ENCODE results near the gene FGFR2.

The FGFR2 gene

DNA sequence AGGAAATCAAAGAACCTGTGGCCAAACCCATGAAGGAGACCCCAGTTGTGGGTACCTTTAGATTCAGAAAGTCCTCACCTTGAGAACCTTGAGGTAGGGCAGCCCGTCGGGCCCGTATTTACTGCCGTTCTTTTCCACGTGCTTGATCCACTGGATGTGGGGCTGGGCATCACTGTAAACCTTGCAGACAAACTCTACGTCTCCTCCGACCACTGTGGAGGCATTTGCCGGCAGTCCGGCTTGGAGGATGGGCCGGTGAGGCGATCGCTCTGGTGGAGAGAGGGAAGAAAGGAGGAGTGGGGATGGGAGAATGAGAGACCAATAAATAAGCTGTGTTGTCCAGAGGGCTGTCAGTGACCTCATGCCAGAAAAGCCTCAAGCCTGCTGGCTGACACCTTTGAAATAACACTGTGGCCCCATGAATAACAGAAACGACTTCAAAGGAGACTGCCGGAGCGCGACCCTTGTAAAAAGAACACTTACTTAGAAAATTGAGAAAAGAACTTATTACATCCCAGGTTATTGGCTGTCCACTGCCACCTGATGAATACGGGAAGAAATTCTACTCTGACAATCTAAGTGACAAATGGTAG is 78.2 kb downstream of the FGFR2 start:
- no peak for DNase-seq

DNA sequence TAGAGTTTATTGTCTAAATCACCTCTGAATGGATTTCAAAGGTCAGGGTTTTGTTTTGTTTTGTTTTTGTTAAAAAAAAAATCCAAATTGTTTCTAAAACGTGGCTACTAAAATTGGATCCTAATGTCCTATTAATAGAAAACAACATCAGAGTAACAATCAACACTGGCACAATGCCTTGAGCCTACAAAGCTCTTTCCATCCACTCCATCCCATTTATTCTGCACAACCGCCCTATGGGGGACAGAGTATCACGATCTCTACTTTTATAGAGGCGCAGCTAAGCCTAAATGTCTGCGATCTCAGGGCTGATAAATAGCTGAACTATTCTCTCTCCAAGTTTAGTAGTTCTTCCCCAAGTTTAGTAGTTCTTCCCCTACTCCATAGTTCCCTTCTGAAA is 78.8 kb downstream of the FGFR2 start:
- DNase-seq = no peak

GRCh38 chr10:121518333-121518732 is 79.9 kb downstream of the FGFR2 start:
- DNase-seq = no peak

DNA sequence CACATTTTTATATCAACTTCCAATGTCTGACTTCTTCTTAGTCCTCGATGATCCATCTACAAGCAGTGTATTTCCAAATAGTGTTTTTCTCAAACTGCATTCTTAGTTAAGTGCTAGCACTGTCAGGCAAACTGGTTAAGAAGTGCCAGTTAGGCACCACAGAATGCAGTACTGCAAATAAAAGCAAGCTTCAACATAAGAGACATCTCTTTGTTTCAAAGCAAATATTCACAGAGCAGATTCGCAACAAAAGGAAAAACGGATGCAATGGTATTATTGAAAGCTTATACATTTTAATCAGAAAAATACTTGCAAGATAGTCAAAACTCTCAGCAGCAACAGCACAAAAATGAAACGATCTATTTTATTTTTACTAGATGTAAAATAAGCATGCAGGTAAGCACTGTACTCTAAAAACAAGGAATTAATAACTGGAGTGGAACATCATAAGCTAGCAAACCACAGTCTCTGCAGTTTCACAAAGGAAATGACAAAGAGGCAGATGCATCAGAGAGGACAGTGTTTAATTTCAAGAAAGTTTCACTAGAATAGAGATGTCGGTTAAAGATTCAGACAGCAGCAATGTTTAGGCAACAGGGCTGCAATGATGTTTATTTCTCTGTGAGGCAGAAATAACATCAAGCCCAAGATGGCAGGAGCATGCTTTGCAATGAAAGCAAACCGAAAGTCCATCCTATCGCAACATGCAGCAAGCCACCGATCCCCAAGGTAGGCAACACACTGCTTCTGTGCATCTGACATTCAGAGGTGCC is 82.0 kb downstream of the FGFR2 start:
- no peak for DNase-seq

- DNase-seq = no peak
These were observed 83.9 kb downstream of the FGFR2 start for GRCh38 chr10:121514141-121514865.

DNA sequence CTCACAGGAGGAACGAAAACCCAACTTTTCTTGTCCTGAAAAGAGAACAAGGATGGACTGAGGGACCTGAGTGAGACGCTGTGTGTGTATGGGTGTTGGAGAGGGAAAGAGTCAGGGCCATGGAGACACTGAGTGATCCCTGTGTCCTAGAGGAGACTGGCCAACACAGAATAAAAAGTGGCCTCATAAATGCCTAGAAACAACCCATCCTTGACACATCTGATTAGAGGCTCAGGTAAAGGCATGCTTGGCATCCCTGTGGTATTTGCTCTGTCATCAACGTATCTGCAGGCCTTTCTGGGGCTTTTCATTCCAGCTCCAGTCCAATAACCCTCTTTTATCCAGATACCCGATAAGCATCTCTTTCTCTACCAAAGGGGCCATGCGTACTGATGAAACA is 86.3 kb downstream of the FGFR2 start:
- DNase-seq = no peak

GRCh38 chr10:121511460-121511859 is 86.8 kb downstream of the FGFR2 start:
- no peak for DNase-seq

DNA sequence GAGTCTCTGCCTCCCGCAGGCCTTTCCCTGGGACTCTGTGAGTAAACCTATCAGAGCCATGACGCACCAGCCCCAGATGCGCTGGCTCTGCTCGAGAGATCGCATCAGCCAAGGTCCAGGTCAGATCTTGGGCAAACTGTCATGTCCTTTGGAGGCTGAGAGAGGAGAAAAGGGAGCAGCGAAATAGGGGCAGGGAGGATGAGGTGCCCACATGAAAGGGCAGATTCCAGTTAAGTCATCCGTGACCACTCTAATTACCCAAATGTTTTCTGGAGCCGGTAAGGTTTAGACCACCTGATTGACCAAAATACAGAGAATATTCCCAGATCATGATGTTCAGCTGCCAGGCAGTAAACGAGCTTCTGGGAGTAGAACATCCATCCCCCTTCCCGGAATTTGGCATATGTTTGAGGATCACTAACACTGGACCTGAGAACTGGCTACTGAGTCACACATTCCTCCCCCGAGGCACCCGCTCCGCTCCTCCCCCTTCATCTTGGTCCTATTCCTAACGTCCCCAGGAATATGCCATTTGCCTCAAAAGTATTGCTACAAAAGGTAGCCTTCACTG is 88.0 kb downstream of the FGFR2 start:
- DNase-seq = no peak

GRCh38 chr10:121509796-121510195 is 88.4 kb downstream of the FGFR2 start:
- DNase-seq = no peak

DNA sequence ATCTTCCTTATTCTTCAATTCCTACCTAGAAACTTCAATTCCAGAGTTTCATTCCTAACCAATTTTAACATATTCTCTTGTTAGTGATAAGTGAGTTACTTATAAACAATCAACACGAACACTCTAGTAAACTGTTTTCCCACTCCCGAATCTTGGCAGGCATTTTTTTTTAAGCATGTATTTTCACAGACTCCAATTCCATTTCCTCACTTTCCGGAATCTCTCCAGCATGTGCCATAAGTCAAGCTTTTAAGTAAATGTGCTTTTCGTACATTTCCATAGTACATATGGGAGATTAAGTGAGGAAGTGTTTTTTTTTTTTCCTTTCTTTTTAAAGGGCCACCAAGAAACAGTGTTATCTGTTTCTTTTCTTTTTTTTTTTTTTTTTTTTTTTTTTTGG is 89.1 kb downstream of the FGFR2 start:
- no peak for DNase-seq

- DNase-seq = no peak
These were observed 94.6 kb downstream of the FGFR2 start for GRCh38 chr10:121503587-121504051.

GRCh38 chr10:121501796-121502195 is 96.4 kb downstream of the FGFR2 start:
- no peak for DNase-seq

DNA sequence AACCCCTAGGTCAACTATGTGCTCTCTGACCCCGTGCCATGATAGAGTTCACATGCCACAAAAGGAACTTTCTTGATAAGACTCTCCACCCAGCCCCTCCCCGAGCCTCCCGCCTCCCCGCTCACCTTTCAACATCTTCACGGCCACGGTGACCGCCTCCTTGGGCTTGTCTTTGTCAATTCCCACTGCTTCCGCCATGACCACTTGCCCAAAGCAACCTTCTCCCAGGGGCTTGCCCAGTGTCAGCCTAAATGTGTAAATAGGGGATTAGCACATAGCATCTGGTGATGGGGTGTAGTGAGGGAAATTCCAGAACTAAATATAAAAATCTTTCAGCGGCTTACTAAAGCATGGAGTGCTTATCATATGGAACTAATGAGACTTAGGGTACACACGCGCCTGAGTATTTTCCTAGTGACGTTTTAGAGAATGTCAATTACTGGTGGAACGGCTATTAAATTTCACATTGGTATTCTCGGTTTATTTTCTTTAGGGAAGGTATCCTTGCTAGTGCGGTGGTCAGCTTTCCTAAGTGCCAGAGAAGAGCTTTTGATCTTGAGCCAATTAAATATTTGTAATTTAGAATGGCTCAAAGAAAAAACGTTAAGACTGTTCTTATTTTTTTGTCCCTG is 97.4 kb downstream of the FGFR2 start:
- no peak for DNase-seq

- DNase-seq = peak; percentile 41
These were observed 100.5 kb downstream of the FGFR2 start for GRCh38 chr10:121497513-121498470.

DNA sequence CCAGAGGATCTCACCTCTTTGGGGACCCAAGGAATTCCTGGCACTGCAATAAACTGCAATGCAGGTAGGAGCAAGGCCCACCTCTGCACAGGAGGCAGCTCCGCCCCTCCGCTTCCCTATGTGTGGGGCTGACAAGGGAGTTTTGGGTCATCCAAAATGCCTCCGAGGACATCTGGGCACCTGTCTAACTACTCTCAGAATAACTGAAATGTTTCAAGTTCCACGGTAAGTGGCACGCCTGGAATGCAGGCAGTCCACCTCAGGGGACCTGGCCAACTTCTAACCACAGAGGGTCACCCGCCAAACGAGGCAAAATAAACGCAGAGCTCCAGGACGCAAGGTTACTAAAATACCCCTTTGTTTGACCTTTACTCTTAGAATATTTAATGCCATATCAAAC is 102.5 kb downstream of the FGFR2 start:
- DNase-seq = no peak

- no peak for DNase-seq
These were observed 103.9 kb downstream of the FGFR2 start for GRCh38 chr10:121494296-121494695.

GRCh38 chr10:121493521-121493920 is 104.7 kb downstream of the FGFR2 start:
- DNase-seq = no peak

- no peak for DNase-seq
These were observed 107.2 kb downstream of the FGFR2 start for GRCh38 chr10:121490871-121491519.

GRCh38 chr10:121485436-121486139 is 112.7 kb downstream of the FGFR2 start:
- no peak for DNase-seq

- no peak for DNase-seq
These were observed 113.4 kb downstream of the FGFR2 start for GRCh38 chr10:121484816-121485215.

GRCh38 chr10:121484401-121484800 is 113.8 kb downstream of the FGFR2 start:
- DNase-seq = no peak
